IMR-90 (cell line): Measurements from ENCODE around the gene CMSS1.

Experiments used
- BHLHE40 ChIP-seq: fragments of 150-350 bp; IDR thresholded peaks from 2 replicates; pipeline ENCODE4 v1.6.1; 2016; ENCODE audit warnings: mild to moderate bottlenecking, low read depth, low read length
- CEBPB ChIP-seq: IDR thresholded peaks from 2 replicates; pipeline ENCODE4 v1.6.1; 2012; ENCODE audit warnings: low read depth, low read length, improper control_type of control experiment
- CTCF ChIP-seq: conservative IDR thresholded peaks from 2 replicates; pipeline ENCODE4 v1.5.1; 2012; ENCODE audit warnings: mild to moderate bottlenecking, low read depth, low read length, improper control_type of control experiment
- ELK1 ChIP-seq: fragments of 150-350 bp; IDR thresholded peaks from 2 replicates; pipeline ENCODE4 v1.6.1; 2016; ENCODE audit warnings: low read depth, mild to moderate bottlenecking, low read length, moderate library complexity, borderline replicate concordance
- POLR2A ChIP-seq: IDR thresholded peaks from 2 replicates; pipeline ENCODE4 v1.6.1; 2012; ENCODE audit warnings: mild to moderate bottlenecking, low read depth, low read length
- RFX5 ChIP-seq: IDR thresholded peaks from 2 replicates; pipeline ENCODE4 v1.8.0; 2012; ENCODE audit warnings: low read depth, mild to moderate bottlenecking, low read length, moderate library complexity
- SMC3 ChIP-seq: fragments of 150-350 bp; IDR thresholded peaks from 2 replicates; pipeline ENCODE4 v1.6.1; 2016; ENCODE audit warnings: low read depth, mild to moderate bottlenecking, antibody characterized with exemption, low read length, moderate library complexity
- USF2 ChIP-seq: fragments of 150-350 bp; IDR thresholded peaks from 2 replicates; pipeline ENCODE4 v1.6.1; 2017; ENCODE audit warnings: mild to moderate bottlenecking, antibody characterized with exemption, low read length, low read depth

- TF ChIP-seq POLR2A (no peak), ELK1 (no peak), CEBPB (no peak), CTCF (no peak), RFX5 (no peak), SMC3 (no peak), USF2 (no peak), BHLHE40 (no peak)
Observed at GRCh38 chr3:100096866-100097265, 279.2 kb downstream of the CMSS1 start.
